Prostate gland (tissue), 2 donors: Measurements from ENCODE around the gene MYO6.
"Not testable (repeated sequence)": the region's sequence is repeated elsewhere in the genome, so short reads cannot be mapped to it uniquely, and the experiment has no call there.

Experiments used
- POLR2A ChIP-seq: fragments of 450-650 bp; IDR thresholded peaks from one replicate; pipeline ENCODE4 v1.6.1; 2016; ENCODE audit warnings: antibody characterized with exemption, mild to moderate bottlenecking
- TF ChIP-seq, protein P1 (sequence below), 4 experiments: fragments of 200-600 bp in 2 of 4; fragments of 450-650 bp in 2 of 4; sonication (generic) in 2 of 4; IDR thresholded peaks; 1 replicate in 3 of 4; 2 replicates in 1 of 4; pipeline ENCODE4 v1.5.1; 2016 to 2019; ENCODE audit warnings: antibody characterized with exemption in 4 of 4, mild to moderate bottlenecking in 2 of 4, moderate library complexity in 2 of 4

DNA sequence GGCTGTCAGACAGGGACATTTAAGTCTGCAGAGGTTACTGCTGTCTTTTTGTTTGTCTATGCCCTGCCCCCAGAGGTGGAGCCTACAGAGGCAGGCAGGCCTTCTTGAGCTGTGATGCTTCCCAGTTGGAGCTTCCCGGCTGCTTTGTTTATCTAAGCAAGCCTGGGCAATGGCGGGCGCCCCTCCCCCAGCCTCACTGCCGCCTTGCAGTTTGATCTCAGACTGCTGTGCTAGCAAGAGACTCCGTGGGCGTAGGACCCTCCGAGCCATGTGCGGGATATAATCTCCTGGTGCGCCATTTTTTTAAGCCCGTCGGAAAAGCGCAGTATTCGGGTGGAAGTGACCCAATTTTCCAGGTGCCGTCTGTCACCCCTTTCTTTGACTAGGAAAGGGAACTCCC is 156.1 kb downstream of the MYO6 start:
- not testable (repeated sequence) for TF ChIP-seq POLR2A
- TF ChIP-seq, protein P1, sequence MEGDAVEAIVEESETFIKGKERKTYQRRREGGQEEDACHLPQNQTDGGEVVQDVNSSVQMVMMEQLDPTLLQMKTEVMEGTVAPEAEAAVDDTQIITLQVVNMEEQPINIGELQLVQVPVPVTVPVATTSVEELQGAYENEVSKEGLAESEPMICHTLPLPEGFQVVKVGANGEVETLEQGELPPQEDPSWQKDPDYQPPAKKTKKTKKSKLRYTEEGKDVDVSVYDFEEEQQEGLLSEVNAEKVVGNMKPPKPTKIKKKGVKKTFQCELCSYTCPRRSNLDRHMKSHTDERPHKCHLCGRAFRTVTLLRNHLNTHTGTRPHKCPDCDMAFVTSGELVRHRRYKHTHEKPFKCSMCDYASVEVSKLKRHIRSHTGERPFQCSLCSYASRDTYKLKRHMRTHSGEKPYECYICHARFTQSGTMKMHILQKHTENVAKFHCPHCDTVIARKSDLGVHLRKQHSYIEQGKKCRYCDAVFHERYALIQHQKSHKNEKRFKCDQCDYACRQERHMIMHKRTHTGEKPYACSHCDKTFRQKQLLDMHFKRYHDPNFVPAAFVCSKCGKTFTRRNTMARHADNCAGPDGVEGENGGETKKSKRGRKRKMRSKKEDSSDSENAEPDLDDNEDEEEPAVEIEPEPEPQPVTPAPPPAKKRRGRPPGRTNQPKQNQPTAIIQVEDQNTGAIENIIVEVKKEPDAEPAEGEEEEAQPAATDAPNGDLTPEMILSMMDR (IDR thresholded peaks at IDR 0.05): not testable (repeated sequence)
